Measurements from ENCODE around the gene MTPN. TPM values are rescaled to one million over a fixed set of nuclear protein-coding genes. Genes with fewer than 3 reads are reported as not detected.

MTPN gene
- total RNA-seq, 5 donors from 2014 or later (not counting 1 experiment from before 2014, with no cell fraction given), result 74.2 to 96.3 (median 84.1) TPM

- Histone ChIP-seq H3K36me3 (ENCODE audit: control insufficient read depth in 2 of 2, extremely low read depth in 1 of 2, insufficient read depth in 1 of 2, low read length in 1 of 2) (no peaks in the 10 kb centered on the region), H3K27ac (ENCODE audit: low read length) (no peak overlapping the region), H3K9me3 (no peaks in the 10 kb centered on the region), H3K27me3 (replicated peaks in 1 of 2; ENCODE audit: control insufficient read depth in 2 of 2, extremely low read depth in 1 of 2, insufficient read depth in 2 of 2, low read length in 1 of 2) (no peaks in the 10 kb centered on the region), H3K4me3 (ENCODE audit: control insufficient read depth in 1 of 2, extremely low read depth in 1 of 2, low read length in 1 of 2) (no peak overlapping the region), H3K4me1 (ENCODE audit: control insufficient read depth in 1 of 2, extremely low read depth in 1 of 2, insufficient read depth in 2 of 2, low read length in 2 of 2) (peaks cover 0 to 7% of the 10 kb centered on the region in 2 experiments)
- no peak for DNase-seq
- 49% methylated on average over 2 of the region's 4 CpGs for WGBS (ENCODE audit: insufficient coverage)
- ChIA-PET CTCF (no interaction called here), POLR2A (no interaction called here)
- no peaks in the 10 kb centered on the region for H3K9me3 Mint-ChIP-seq
- no peak overlapping the region for H3K4me3 Mint-ChIP-seq
- ATAC-seq (replicated peaks in 1 of 4), result no peak
- no peaks in the 10 kb centered on the region for H3K27me3 Mint-ChIP-seq
- no peak overlapping the region for H3K27ac Mint-ChIP-seq
- H3K4me1 Mint-ChIP-seq, result peaks cover 0 to 13% (median 0%) of the 10 kb centered on the region in 3 donors
- no peaks in the 10 kb centered on the region for H3K36me3 Mint-ChIP-seq
Measured at GRCh38 chr7:135905355-135905754, 71.8 kb downstream of the MTPN start.

GRCh38 chr7:135904282-135904681, 72.9 kb downstream of the MTPN start:
- Mint-ChIP-seq H3K4me3 (no peak overlapping the region), H3K4me1 (peaks cover 0 to 13% (median 0%) of the 10 kb centered on the region in 3 donors), H3K9me3 (no peaks in the 10 kb centered on the region), H3K36me3 (no peaks in the 10 kb centered on the region), H3K27ac (no peak overlapping the region), H3K27me3 (no peaks in the 10 kb centered on the region)
- H3K4me1 ChIP-seq (ENCODE audit: control insufficient read depth in 1 of 2, extremely low read depth in 1 of 2, insufficient read depth in 2 of 2, low read length in 2 of 2), result peaks cover 0 to 7% of the 10 kb centered on the region in 2 experiments
- no peaks in the 10 kb centered on the region for H3K36me3 ChIP-seq (ENCODE audit: control insufficient read depth in 2 of 2, extremely low read depth in 1 of 2, insufficient read depth in 1 of 2, low read length in 1 of 2)
- 51% methylated on average over 3 of the region's 3 CpGs for WGBS (ENCODE audit: insufficient coverage)
- ATAC-seq (replicated peaks in 1 of 4), result no peak
- ChIA-PET POLR2A (no interaction called here), CTCF (no interaction called here)
- H3K27ac ChIP-seq (ENCODE audit: low read length), result no peak overlapping the region
- H3K9me3 ChIP-seq, result no peaks in the 10 kb centered on the region
- H3K4me3 ChIP-seq (ENCODE audit: control insufficient read depth in 1 of 2, extremely low read depth in 1 of 2, low read length in 1 of 2), result no peak overlapping the region
- H3K27me3 ChIP-seq (replicated peaks in 1 of 2; ENCODE audit: control insufficient read depth in 2 of 2, extremely low read depth in 1 of 2, insufficient read depth in 2 of 2, low read length in 1 of 2), result no peaks in the 10 kb centered on the region
- DNase-seq, result no peak

- Histone ChIP-seq H3K4me3 (ENCODE audit: control insufficient read depth in 1 of 2, extremely low read depth in 1 of 2, low read length in 1 of 2) (no peak overlapping the region), H3K4me1 (ENCODE audit: control insufficient read depth in 1 of 2, extremely low read depth in 1 of 2, insufficient read depth in 2 of 2, low read length in 2 of 2) (peaks cover 0 to 7% of the 10 kb centered on the region in 2 experiments), H3K36me3 (ENCODE audit: control insufficient read depth in 2 of 2, extremely low read depth in 1 of 2, insufficient read depth in 1 of 2, low read length in 1 of 2) (no peaks in the 10 kb centered on the region), H3K9me3 (no peaks in the 10 kb centered on the region), H3K27ac (ENCODE audit: low read length) (no peak overlapping the region), H3K27me3 (replicated peaks in 1 of 2; ENCODE audit: control insufficient read depth in 2 of 2, extremely low read depth in 1 of 2, insufficient read depth in 2 of 2, low read length in 1 of 2) (no peaks in the 10 kb centered on the region)
- Mint-ChIP-seq H3K27ac (no peak overlapping the region), H3K9me3 (no peaks in the 10 kb centered on the region), H3K27me3 (no peaks in the 10 kb centered on the region), H3K4me1 (peaks cover 0 to 13% (median 0%) of the 10 kb centered on the region in 3 donors), H3K36me3 (no peaks in the 10 kb centered on the region), H3K4me3 (no peak overlapping the region)
- ATAC-seq (replicated peaks in 1 of 4) (no peak), DNase-seq (peak in 2 of 35 experiments; percentile 1 to 8)
- ChIA-PET POLR2A (no interaction called here), CTCF (no interaction called here)
- 78% methylated on average over 6 of the region's 6 CpGs for WGBS (ENCODE audit: insufficient coverage)
Measured at GRCh38 chr7:135901585-135902540, 75.3 kb downstream of the MTPN start.

- ChIA-PET CTCF (no interaction called here), POLR2A (no interaction called here)
- 94% methylated on average over 3 of the region's 5 CpGs for WGBS (ENCODE audit: insufficient coverage)
Measured at GRCh38 chr7:135900065-135900546, 77.1 kb downstream of the MTPN start.

GRCh38 chr7:135899458-135900064, 77.6 kb downstream of the MTPN start:
- peaks cover 0 to 6% of the 10 kb centered on the region in 2 experiments for H3K4me1 ChIP-seq (ENCODE audit: control insufficient read depth in 1 of 2, extremely low read depth in 1 of 2, insufficient read depth in 2 of 2, low read length in 2 of 2)
- H3K4me3 Mint-ChIP-seq, result no peak overlapping the region
- no peaks in the 10 kb centered on the region for H3K27me3 ChIP-seq (replicated peaks in 1 of 2; ENCODE audit: control insufficient read depth in 2 of 2, extremely low read depth in 1 of 2, insufficient read depth in 2 of 2, low read length in 1 of 2)
- H3K4me3 ChIP-seq (ENCODE audit: control insufficient read depth in 1 of 2, extremely low read depth in 1 of 2, low read length in 1 of 2), result no peak overlapping the region
- ChIA-PET CTCF (no interaction called here), POLR2A (no interaction called here)
- H3K27ac ChIP-seq (ENCODE audit: low read length), result no peak overlapping the region
- no peaks in the 10 kb centered on the region for H3K27me3 Mint-ChIP-seq
- ATAC-seq (replicated peaks in 1 of 4), result no peak
- DNase-seq, result no peak
- no peaks in the 10 kb centered on the region for H3K9me3 Mint-ChIP-seq
- H3K9me3 ChIP-seq, result no peaks in the 10 kb centered on the region
- WGBS (ENCODE audit: insufficient coverage), result 78% methylated on average over 1 of the region's 6 CpGs
- no peaks in the 10 kb centered on the region for H3K36me3 Mint-ChIP-seq
- H3K4me1 Mint-ChIP-seq, result peaks cover 0 to 4% (median 0%) of the 10 kb centered on the region in 3 donors
- no peaks in the 10 kb centered on the region for H3K36me3 ChIP-seq (ENCODE audit: control insufficient read depth in 2 of 2, extremely low read depth in 1 of 2, insufficient read depth in 1 of 2, low read length in 1 of 2)
- H3K27ac Mint-ChIP-seq, result no peak overlapping the region

More at GRCh38 chr7:135900065-135900546, 77.1 kb downstream of the MTPN start:
- no peak overlapping the region for H3K4me3 Mint-ChIP-seq
- H3K4me1 ChIP-seq (ENCODE audit: control insufficient read depth in 1 of 2, extremely low read depth in 1 of 2, insufficient read depth in 2 of 2, low read length in 2 of 2), result peaks cover 0 to 7% of the 10 kb centered on the region in 2 experiments
- DNase-seq (no peak), ATAC-seq (replicated peaks in 1 of 4) (no peak)
- H3K36me3 Mint-ChIP-seq, result no peaks in the 10 kb centered on the region
- no peak overlapping the region for H3K4me3 ChIP-seq (ENCODE audit: control insufficient read depth in 1 of 2, extremely low read depth in 1 of 2, low read length in 1 of 2)
- no peaks in the 10 kb centered on the region for H3K9me3 ChIP-seq
- H3K4me1 Mint-ChIP-seq, result peaks cover 0 to 7% (median 0%) of the 10 kb centered on the region in 3 donors
- H3K27ac ChIP-seq (ENCODE audit: low read length), result no peak overlapping the region
- no peaks in the 10 kb centered on the region for H3K27me3 ChIP-seq (replicated peaks in 1 of 2; ENCODE audit: control insufficient read depth in 2 of 2, extremely low read depth in 1 of 2, insufficient read depth in 2 of 2, low read length in 1 of 2)
- no peaks in the 10 kb centered on the region for H3K36me3 ChIP-seq (ENCODE audit: control insufficient read depth in 2 of 2, extremely low read depth in 1 of 2, insufficient read depth in 1 of 2, low read length in 1 of 2)
- H3K27ac Mint-ChIP-seq, result no peak overlapping the region
- H3K27me3 Mint-ChIP-seq, result no peaks in the 10 kb centered on the region
- no peaks in the 10 kb centered on the region for H3K9me3 Mint-ChIP-seq

GRCh38 chr7:135898226-135898625, 78.9 kb downstream of the MTPN start:
- H3K27ac ChIP-seq (ENCODE audit: low read length), result no peak overlapping the region
- ChIA-PET POLR2A (no interaction called here), CTCF (no interaction called here)
- WGBS (ENCODE audit: insufficient coverage), result no CpG with 5 or more reads among the region's 3 CpGs
- H3K9me3 Mint-ChIP-seq, result no peaks in the 10 kb centered on the region
- H3K27me3 ChIP-seq (replicated peaks in 1 of 2; ENCODE audit: control insufficient read depth in 2 of 2, extremely low read depth in 1 of 2, insufficient read depth in 2 of 2, low read length in 1 of 2), result no peaks in the 10 kb centered on the region
- no peaks in the 10 kb centered on the region for H3K9me3 ChIP-seq
- peaks cover 0 to 3% of the 10 kb centered on the region in 2 experiments for H3K4me1 ChIP-seq (ENCODE audit: control insufficient read depth in 1 of 2, extremely low read depth in 1 of 2, insufficient read depth in 2 of 2, low read length in 2 of 2)
- no peaks in the 10 kb centered on the region for H3K36me3 ChIP-seq (ENCODE audit: control insufficient read depth in 2 of 2, extremely low read depth in 1 of 2, insufficient read depth in 1 of 2, low read length in 1 of 2)
- H3K4me3 ChIP-seq (ENCODE audit: control insufficient read depth in 1 of 2, extremely low read depth in 1 of 2, low read length in 1 of 2), result no peak overlapping the region
- H3K4me3 Mint-ChIP-seq, result no peak overlapping the region
- DNase-seq (no peak), ATAC-seq (replicated peaks in 1 of 4) (no peak)
- no peaks in the 10 kb centered on the region for H3K36me3 Mint-ChIP-seq
- no peaks in the 10 kb centered on the region for H3K27me3 Mint-ChIP-seq
- no peak overlapping the region for H3K27ac Mint-ChIP-seq
- H3K4me1 Mint-ChIP-seq, result no peaks in the 10 kb centered on the region
